ENCODE measurements around the gene FRG2C.
"Not testable (repeated sequence)": the region's sequence is repeated elsewhere in the genome, so short reads cannot be mapped to it uniquely, and the experiment has no call there.

The FRG2C gene

GRCh38 chr3:75664028-75664427 lies at the start of gene FRG2C:
TSS of gene FRG2C (plus strand) at chr3:75664328. CDS start at chr3:75664380, 52 bp downstream.
- DNase-seq = not testable (repeated sequence)

GRCh38 chr3:75618666-75619305 lies 45.3 kb upstream of the FRG2C start:
- DNase-seq = not testable (repeated sequence)

- not testable (repeated sequence) for DNase-seq
These were observed 44.6 kb upstream of the FRG2C start for GRCh38 chr3:75619481-75620031.

GRCh38 chr3:75621772-75622171 lies 42.4 kb upstream of the FRG2C start:
- not testable (repeated sequence) for DNase-seq

GRCh38 chr3:75623656-75624055 lies 40.5 kb upstream of the FRG2C start:
- DNase-seq = not testable (repeated sequence)

- not testable (repeated sequence) for DNase-seq
These were observed 33.1 kb upstream of the FRG2C start for GRCh38 chr3:75630887-75631535.

GRCh38 chr3:75631541-75631940 lies 32.6 kb upstream of the FRG2C start:
- no peak for DNase-seq

GRCh38 chr3:75638947-75639346 lies 25.2 kb upstream of the FRG2C start:
- DNase-seq = not testable (repeated sequence)

- not testable (repeated sequence) for DNase-seq
These were observed 23.0 kb upstream of the FRG2C start for GRCh38 chr3:75641107-75641517.

GRCh38 chr3:75643031-75643800 lies 20.9 kb upstream of the FRG2C start:
- DNase-seq = not testable (repeated sequence)

GRCh38 chr3:75645548-75645947 lies 18.6 kb upstream of the FRG2C start:
- DNase-seq = not testable (repeated sequence)

GRCh38 chr3:75650191-75650590 lies 13.9 kb upstream of the FRG2C start:
- DNase-seq = no peak

GRCh38 chr3:75655101-75655904 lies 8.8 kb upstream of the FRG2C start:
- not testable (repeated sequence) for DNase-seq

- not testable (repeated sequence) for DNase-seq
These were observed 8.2 kb upstream of the FRG2C start for GRCh38 chr3:75655956-75656355.

GRCh38 chr3:75658411-75659107 lies 5.6 kb upstream of the FRG2C start:
- DNase-seq = not testable (repeated sequence)

- DNase-seq = not testable (repeated sequence)
These were observed 5.1 kb upstream of the FRG2C start for GRCh38 chr3:75659108-75659433.

- DNase-seq = not testable (repeated sequence)
These were observed 1.5 kb downstream of the FRG2C start for GRCh38 chr3:75665626-75666025.

GRCh38 chr3:75667757-75668701 lies 3.9 kb downstream of the FRG2C start:
- not testable (repeated sequence) for DNase-seq

- not testable (repeated sequence) for DNase-seq
These were observed 4.7 kb downstream of the FRG2C start for GRCh38 chr3:75668759-75669347.

Data from NCI-H524 treated with DMSO at 0.1 percent for 48 hours (cell line).